BJ (cell line): ENCODE results near the gene RPP25. TPM values are rescaled to one million over a fixed set of nuclear protein-coding genes. Genes with fewer than 3 reads are reported as not detected.

Source experiments
- CTCF ChIA-PET: fragments of 350-600 bp; formaldehyde crosslinking; extraction: SDS; loops from one replicate; lab custom pipeline; 2021; ENCODE audit warnings: antibody characterized with exemption, inconsistent platforms; lab: Yijun Ruan, JAX
- POLR2A ChIA-PET: fragments of 300-600 bp; sonication (Branson Sonifier 250); formaldehyde crosslinking; extraction: SDS; loops from one replicate; lab custom pipeline; 2021; ENCODE audit warnings: antibody characterized with exemption; lab: Charles Lee
- DNase-seq: peaks from one replicate; pipeline ENCODE4 v3.0.0-alpha.2; 2011; ENCODE audit warnings: low read depth
- H3K27me3 ChIP-seq: 2 replicates; pipeline ENCODE4 v1.6.0; 2011; ENCODE audit warnings: low read length; ENCODE audit not compliant: control insufficient read depth, insufficient read depth
- H3K36me3 ChIP-seq: 2 replicates; pipeline ENCODE4 v1.5.1; 2011; ENCODE audit warnings: low read length; ENCODE audit not compliant: control insufficient read depth, insufficient read depth
- H3K4me3 ChIP-seq: 2 replicates; pipeline ENCODE4 v1.5.1; 2011; ENCODE audit warnings: low read depth, mild to moderate bottlenecking, control low read depth, low read length
- polyA plus RNA-seq: library from polyadenylated mRNA; depleted of rRNA; stranded (reverse); fragments of >200 nt; gene quantifications from 2 replicates; pipeline ENCODE4 v1.2.3, GENCODE V29; 2011
- TF ChIP-seq, protein P1 (sequence below): IDR thresholded peaks from 2 replicates; pipeline ENCODE4 v1.5.1; 2011; ENCODE audit warnings: low read depth, mild to moderate bottlenecking, control low read depth, inconsistent platforms, low read length, moderate library complexity; ENCODE audit not compliant: insufficient read depth

RPP25 gene
- polyA plus RNA-seq, 1 experiment: 1.3 TPM

DNA sequence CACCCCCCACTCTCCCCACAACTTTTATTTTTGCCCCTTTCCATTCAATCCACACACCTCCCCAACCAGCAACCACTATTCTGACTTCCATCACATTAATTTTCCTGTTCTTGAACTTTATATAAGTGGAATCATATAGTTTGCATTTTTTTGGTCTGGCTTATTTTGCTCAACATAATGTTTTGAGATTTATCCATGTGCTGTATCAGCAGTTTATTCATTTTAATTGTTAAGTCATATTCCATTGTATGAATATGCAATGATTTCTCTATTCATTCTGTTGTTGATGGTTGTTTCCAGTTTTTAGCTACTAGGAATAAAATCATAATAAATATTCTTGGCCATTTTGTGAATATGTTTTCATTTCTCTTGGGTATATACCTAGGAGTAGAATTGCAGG is 33.0 kb upstream of the RPP25 start:
- DNase-seq: no peak
- Histone ChIP-seq H3K4me3 (no peak overlapping the region), H3K36me3 (no peaks in the 10 kb centered on the region), H3K27me3 (no peaks in the 10 kb centered on the region)
- POLR2A ChIA-PET: no interaction called here
- CTCF ChIA-PET: interaction anchor here (1.4 kb wide), 1 partner anchor 10 kb away, joined by 5 read pairs; no protein-coding TSS in a partner anchor
- TF ChIP-seq, protein P1, sequence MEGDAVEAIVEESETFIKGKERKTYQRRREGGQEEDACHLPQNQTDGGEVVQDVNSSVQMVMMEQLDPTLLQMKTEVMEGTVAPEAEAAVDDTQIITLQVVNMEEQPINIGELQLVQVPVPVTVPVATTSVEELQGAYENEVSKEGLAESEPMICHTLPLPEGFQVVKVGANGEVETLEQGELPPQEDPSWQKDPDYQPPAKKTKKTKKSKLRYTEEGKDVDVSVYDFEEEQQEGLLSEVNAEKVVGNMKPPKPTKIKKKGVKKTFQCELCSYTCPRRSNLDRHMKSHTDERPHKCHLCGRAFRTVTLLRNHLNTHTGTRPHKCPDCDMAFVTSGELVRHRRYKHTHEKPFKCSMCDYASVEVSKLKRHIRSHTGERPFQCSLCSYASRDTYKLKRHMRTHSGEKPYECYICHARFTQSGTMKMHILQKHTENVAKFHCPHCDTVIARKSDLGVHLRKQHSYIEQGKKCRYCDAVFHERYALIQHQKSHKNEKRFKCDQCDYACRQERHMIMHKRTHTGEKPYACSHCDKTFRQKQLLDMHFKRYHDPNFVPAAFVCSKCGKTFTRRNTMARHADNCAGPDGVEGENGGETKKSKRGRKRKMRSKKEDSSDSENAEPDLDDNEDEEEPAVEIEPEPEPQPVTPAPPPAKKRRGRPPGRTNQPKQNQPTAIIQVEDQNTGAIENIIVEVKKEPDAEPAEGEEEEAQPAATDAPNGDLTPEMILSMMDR: no peak

DNA sequence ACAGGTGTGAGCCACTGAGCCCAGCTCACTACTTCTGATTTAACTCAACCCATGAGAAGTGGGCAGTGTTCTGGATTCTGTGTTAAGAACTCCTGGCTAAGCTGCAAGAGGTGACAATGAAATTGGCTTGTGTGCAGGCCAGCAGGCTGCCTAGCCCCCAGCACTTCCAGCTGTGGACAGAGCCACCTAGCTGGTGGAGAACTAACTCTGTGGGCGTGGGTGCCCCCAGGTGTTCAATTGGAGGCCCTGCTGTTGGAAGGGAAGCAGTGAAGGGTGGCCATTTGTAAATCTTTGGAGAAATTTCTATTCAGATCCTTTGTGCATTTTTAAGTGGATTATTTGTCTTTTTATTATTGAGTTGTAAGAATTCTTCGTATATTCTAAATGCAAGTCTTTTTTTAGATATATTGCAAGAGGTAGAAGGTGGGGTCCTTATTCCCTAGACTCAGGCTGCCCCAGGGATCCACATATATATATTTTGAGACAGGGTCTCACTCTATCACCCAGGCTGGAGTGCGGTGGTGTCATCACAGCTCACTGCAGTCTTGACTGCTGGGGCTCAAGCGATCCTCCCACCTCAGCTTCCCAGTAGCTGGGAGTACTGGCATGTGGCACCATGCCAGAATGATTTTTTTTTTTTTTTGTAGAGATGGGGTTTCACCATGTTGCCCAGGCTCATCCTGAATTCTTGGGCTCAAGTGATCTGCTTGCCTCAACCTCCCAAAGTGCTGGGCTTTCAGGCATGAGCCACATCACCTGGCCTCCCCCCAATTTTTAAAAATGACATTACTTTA is 31.6 kb upstream of the RPP25 start:
- Histone ChIP-seq H3K36me3 (no peaks in the 10 kb centered on the region), H3K4me3 (no peak overlapping the region), H3K27me3 (no peaks in the 10 kb centered on the region)
- CTCF ChIA-PET: interaction anchor here (1.0 to 1.4 kb wide), 2 partner anchors 9 to 20 kb away, joined by 4 to 5 read pairs; no protein-coding TSS in a partner anchor
- DNase-seq: no peak
- TF ChIP-seq, protein P1: peak; percentile 24; the same call in 1 of the 2 replicates
- POLR2A ChIA-PET: no interaction called here

DNA sequence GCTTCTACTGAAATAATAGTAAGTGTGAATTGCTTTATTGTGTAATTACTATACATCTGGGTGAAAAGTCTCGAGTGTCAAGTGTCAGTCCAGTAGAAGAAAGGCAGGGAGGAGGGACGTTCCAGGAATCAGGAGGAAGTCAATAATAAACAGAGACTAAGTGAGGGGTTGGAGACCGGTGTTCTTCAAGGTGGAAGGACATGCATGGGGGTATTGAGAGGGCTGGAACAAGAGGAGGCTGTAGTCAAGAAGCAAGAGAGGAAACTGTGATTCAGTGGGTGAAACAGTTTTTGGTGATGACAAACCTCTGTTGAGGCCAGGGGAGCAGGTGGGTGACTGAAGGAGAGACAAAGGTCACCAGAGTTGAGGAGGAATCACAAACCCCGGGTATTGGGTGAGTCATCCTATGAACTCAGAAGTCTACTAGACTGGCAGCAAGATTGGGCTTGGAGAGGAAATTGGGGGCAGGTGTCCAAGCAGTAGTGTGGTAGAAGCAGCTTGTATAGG is 27.2 kb upstream of the RPP25 start:
- Histone ChIP-seq H3K36me3 (no peaks in the 10 kb centered on the region), H3K4me3 (no peak overlapping the region), H3K27me3 (peaks cover 3% of the 10 kb centered on the region; the same call in 1 of the 2 replicates)
- DNase-seq: no peak
- TF ChIP-seq, protein P1: no peak
- ChIA-PET POLR2A (no interaction called here), CTCF (no interaction called here)

- CTCF ChIA-PET: no interaction called here
- POLR2A ChIA-PET: no interaction called here
- H3K27me3 ChIP-seq: peaks cover 3% of the 10 kb centered on the region; the same call in 1 of the 2 replicates
Observed at GRCh38 chr15:74982183-74982582, 25.6 kb upstream of the RPP25 start.

GRCh38 chr15:74978503-74978902 is 21.9 kb upstream of the RPP25 start:
- Histone ChIP-seq H3K27me3 (peaks cover 3% of the 10 kb centered on the region; the same call in 1 of the 2 replicates), H3K36me3 (no peaks in the 10 kb centered on the region), H3K4me3 (no peak overlapping the region)
- ChIA-PET POLR2A (interaction anchor here (0.5 kb wide), 1 partner anchor 380 kb away, joined by 5 read pairs; no protein-coding TSS in a partner anchor), CTCF (interaction anchor here (1.2 to 1.5 kb wide), 3 partner anchors 10 to 40 kb away, joined by 3 to 5 read pairs (median 4); no protein-coding TSS in a partner anchor)
- TF ChIP-seq, protein P1: no peak
- DNase-seq: no peak

More at GRCh38 chr15:74982183-74982582, 25.6 kb upstream of the RPP25 start:
- TF ChIP-seq, protein P1: no peak
- H3K4me3 ChIP-seq: no peak overlapping the region
- no peaks in the 10 kb centered on the region for H3K36me3 ChIP-seq
- DNase-seq: no peak
